Measurements from ENCODE around the gene ARID5B. TPM values are rescaled to one million over a fixed set of nuclear protein-coding genes. Genes with fewer than 3 reads are reported as not detected.
A peak's percentile ranks its signal among the peaks of the same experiment; 100 is the strongest.
"Not testable (repeated sequence)": the region's sequence is repeated elsewhere in the genome, so short reads cannot be mapped to it uniquely, and the experiment has no call there.

ARID5B gene
- polyA plus RNA-seq (ENCODE audit: insufficient read length in 3 of 3): 10 to 100 TPM; 48.6 to 56.9 (median 53.0) TPM

GRCh38 chr10:61900829-61901792 is at the start of gene ARID5B:
ARID5B (plus strand) TSS chr10:61901699; CDS start chr10:61901710, 11 bp downstream.
- peak in 1 of 3 donors; percentile 65 for DNase-seq (ENCODE audit: low read depth in 3 of 3, low spot score in 2 of 3)

GRCh38 chr10:61852261-61852660 is 49.2 kb upstream of the ARID5B start:
- no peak for DNase-seq (ENCODE audit: low read depth in 3 of 3, low spot score in 2 of 3)

- no peak for DNase-seq (ENCODE audit: low read depth in 3 of 3, low spot score in 2 of 3)
Observed at GRCh38 chr10:61855771-61856170, 45.7 kb upstream of the ARID5B start.

GRCh38 chr10:61857746-61858145 is 43.8 kb upstream of the ARID5B start:
- no peak for DNase-seq (ENCODE audit: low read depth in 3 of 3, low spot score in 2 of 3)

GRCh38 chr10:61859786-61860185 is 41.7 kb upstream of the ARID5B start:
- no peak for DNase-seq (ENCODE audit: low read depth in 3 of 3, low spot score in 2 of 3)

- no peak for DNase-seq (ENCODE audit: low read depth in 3 of 3, low spot score in 2 of 3)
Observed at GRCh38 chr10:61860964-61861758, 40.3 kb upstream of the ARID5B start.

GRCh38 chr10:61863981-61864380 is 37.5 kb upstream of the ARID5B start:
- no peak for DNase-seq (ENCODE audit: low read depth in 3 of 3, low spot score in 2 of 3)

GRCh38 chr10:61866700-61867368 is 34.7 kb upstream of the ARID5B start:
- DNase-seq (ENCODE audit: low read depth in 3 of 3, low spot score in 2 of 3): no peak

GRCh38 chr10:61867374-61867773 is 34.1 kb upstream of the ARID5B start:
- DNase-seq (ENCODE audit: low read depth in 3 of 3, low spot score in 2 of 3): not testable (repeated sequence)

GRCh38 chr10:61867817-61868216 is 33.7 kb upstream of the ARID5B start:
- not testable (repeated sequence) for DNase-seq (ENCODE audit: low read depth in 3 of 3, low spot score in 2 of 3)

GRCh38 chr10:61869041-61869675 is 32.3 kb upstream of the ARID5B start:
- DNase-seq (ENCODE audit: low read depth in 3 of 3, low spot score in 2 of 3): peak in 1 of 3 donors; percentile 16

- peak in 1 of 3 donors; percentile 18 for DNase-seq (ENCODE audit: low read depth in 3 of 3, low spot score in 2 of 3)
Observed at GRCh38 chr10:61869774-61870525, 31.5 kb upstream of the ARID5B start.

- no peak for DNase-seq (ENCODE audit: low read depth in 3 of 3, low spot score in 2 of 3)
Observed at GRCh38 chr10:61870526-61870895, 31.0 kb upstream of the ARID5B start.

- no peak for DNase-seq (ENCODE audit: low read depth in 3 of 3, low spot score in 2 of 3)
Observed at GRCh38 chr10:61871487-61871886, 30.0 kb upstream of the ARID5B start.

GRCh38 chr10:61877887-61878739 is 23.4 kb upstream of the ARID5B start:
- no peak for DNase-seq (ENCODE audit: low read depth in 3 of 3, low spot score in 2 of 3)

- DNase-seq (ENCODE audit: low read depth in 3 of 3, low spot score in 2 of 3): no peak
Observed at GRCh38 chr10:61878740-61879068, 22.8 kb upstream of the ARID5B start.

GRCh38 chr10:61882621-61883370 is 18.7 kb upstream of the ARID5B start:
- no peak for DNase-seq (ENCODE audit: low read depth in 3 of 3, low spot score in 2 of 3)

GRCh38 chr10:61883371-61884025 is 18.0 kb upstream of the ARID5B start:
- DNase-seq (ENCODE audit: low read depth in 3 of 3, low spot score in 2 of 3): no peak
